Measurements from ENCODE around the gene PTOV1.
A peak's percentile ranks its signal among the peaks of the same experiment; 100 is the strongest.

PTOV1 gene

GRCh38 chr19:49850487-49851342 lies at the start of gene PTOV1:
Gene PTOV1, plus strand, starts transcription at chr19:49851159.
- peak; percentile 81 for DNase-seq (ENCODE audit: low read depth)

- no peak for DNase-seq (ENCODE audit: low read depth)
Measured at GRCh38 chr19:49801401-49801888, 49.5 kb upstream of the PTOV1 start.

- peak; percentile 79 for DNase-seq (ENCODE audit: low read depth)
Measured at GRCh38 chr19:49801966-49802661, 48.8 kb upstream of the PTOV1 start.

GRCh38 chr19:49802836-49803528 lies 48.0 kb upstream of the PTOV1 start:
- no peak for DNase-seq (ENCODE audit: low read depth)

- DNase-seq (ENCODE audit: low read depth): no peak
Measured at GRCh38 chr19:49803529-49803856, 47.5 kb upstream of the PTOV1 start.

GRCh38 chr19:49805822-49806619 lies 44.9 kb upstream of the PTOV1 start:
- DNase-seq (ENCODE audit: low read depth): no peak

- DNase-seq (ENCODE audit: low read depth): no peak
Measured at GRCh38 chr19:49806620-49806959, 44.4 kb upstream of the PTOV1 start.

- no peak for DNase-seq (ENCODE audit: low read depth)
Measured at GRCh38 chr19:49807058-49807903, 43.7 kb upstream of the PTOV1 start.

- DNase-seq (ENCODE audit: low read depth): no peak
Measured at GRCh38 chr19:49807904-49808675, 42.9 kb upstream of the PTOV1 start.

- peak; percentile 78 for DNase-seq (ENCODE audit: low read depth)
Measured at GRCh38 chr19:49808711-49809159, 42.2 kb upstream of the PTOV1 start.

GRCh38 chr19:49809160-49809940 lies 41.6 kb upstream of the PTOV1 start:
- DNase-seq (ENCODE audit: low read depth): no peak

- DNase-seq (ENCODE audit: low read depth): no peak
Measured at GRCh38 chr19:49809941-49810389, 41.0 kb upstream of the PTOV1 start.

GRCh38 chr19:49811328-49811727 lies 39.6 kb upstream of the PTOV1 start:
- no peak for DNase-seq (ENCODE audit: low read depth)

- DNase-seq (ENCODE audit: low read depth): no peak
Measured at GRCh38 chr19:49812452-49812996, 38.4 kb upstream of the PTOV1 start.

GRCh38 chr19:49812997-49813861 lies 37.7 kb upstream of the PTOV1 start, which contains the start of gene FUZ:
Gene FUZ, minus strand, starts transcription at chr19:49813292. Its CDS starts 186 bp downstream, at chr19:49813106.
- peak; percentile 99 for DNase-seq (ENCODE audit: low read depth)

- DNase-seq (ENCODE audit: low read depth): no peak
Measured at GRCh38 chr19:49814010-49814409, 36.9 kb upstream of the PTOV1 start.

- no peak for DNase-seq (ENCODE audit: low read depth)
Measured at GRCh38 chr19:49816590-49816989, 34.4 kb upstream of the PTOV1 start.

All from fibroblast of the conjunctiva (primary cell).